SK-N-SH (cell line): Measurements from ENCODE around the gene NBDY. TPM values are rescaled to one million over a fixed set of nuclear protein-coding genes. Genes with fewer than 3 reads are reported as not detected.

ENCODE experiments used
- CTCF ChIA-PET: fragments of 300-600, 350-600 bp; formaldehyde crosslinking; extraction: SDS; loops from one replicate; lab custom pipeline; 2021; lab: Yijun Ruan, JAX
- POLR2A ChIA-PET: fragments of 350-600 bp; sonication (Branson Sonifier 250); formaldehyde crosslinking; extraction: SDS; loops from one replicate; lab custom pipeline; 2020; ENCODE audit warnings: antibody characterized with exemption, inconsistent platforms; lab: Yijun Ruan, JAX
- DNase-seq: peaks from one replicate; pipeline ENCODE4 v3.0.0; 2012
- H2AFZ ChIP-seq: fragments of 200-600 bp; sonication (generic); 2 replicates; pipeline ENCODE4 v1.8.1; 2016; ENCODE audit warnings: antibody characterized with exemption, mild to moderate bottlenecking, low read depth
- H3F3A ChIP-seq: fragments of 200-600 bp; sonication (generic); replicated peaks from 2 replicates; pipeline ENCODE3; 2016; ENCODE audit warnings: antibody characterized with exemption, mild to moderate bottlenecking; ENCODE audit not compliant: insufficient read depth
- H3K27ac ChIP-seq, 2 experiments: fragments of 200-500 bp in 1 of 2; fragments of 200-600 bp in 1 of 2; sonication (Bioruptor generic) in 1 of 2; sonication (generic), shearing (Covaris generic) in 1 of 2; 2 replicates each; pipeline versions ENCODE4 v1.5.1 to v1.6.1; 2014 to 2016; ENCODE audit warnings: low read depth in 2 of 2, inconsistent platforms in 1 of 2, low read length in 1 of 2, mild to moderate bottlenecking in 1 of 2, mixed read lengths in 1 of 2
- H3K27me3 ChIP-seq: fragments of 200-600 bp; sonication (generic), shearing (Covaris generic); 2 replicates; pipeline ENCODE4 v1.6.1; 2016; ENCODE audit warnings: mixed run types; ENCODE audit not compliant: insufficient read depth
- H3K36me3 ChIP-seq, 2 experiments: fragments of 200-500 bp in 1 of 2; fragments of 200-600 bp in 1 of 2; sonication (Bioruptor generic) in 1 of 2; sonication (generic) in 1 of 2; replicated peaks in 1 of 2; 2 replicates each; pipeline versions ENCODE3 to v1.5.1; 2014 to 2016; ENCODE audit warnings: low read length in 1 of 2, mild to moderate bottlenecking in 1 of 2; ENCODE audit not compliant: insufficient read depth in 2 of 2, control insufficient read depth in 1 of 2
- H3K4me1 ChIP-seq, 2 experiments: fragments of 200-500 bp in 1 of 2; fragments of 200-600 bp in 1 of 2; sonication (Bioruptor generic) in 1 of 2; sonication (generic), shearing (Covaris generic) in 1 of 2; 2 replicates each; pipeline versions ENCODE4 v1.5.1 to v1.6.1; 2014 to 2016; ENCODE audit warnings: low read depth in 1 of 2, low read length in 1 of 2, mixed run types in 1 of 2; ENCODE audit not compliant: insufficient read depth in 2 of 2, control insufficient read depth in 1 of 2
- H3K4me2 ChIP-seq: fragments of 200-600 bp; sonication (generic), shearing (Covaris generic); 2 replicates; pipeline ENCODE4 v1.6.1; 2017; ENCODE audit warnings: mixed run types
- H3K4me3 ChIP-seq, 2 experiments: fragments of 200-500 bp in 1 of 2; fragments of 200-600 bp in 1 of 2; sonication (Bioruptor generic) in 1 of 2; sonication (generic), shearing (Covaris generic) in 1 of 2; 2 replicates each; pipeline versions ENCODE4 v1.5.1 to v1.8.1; 2014 to 2016; ENCODE audit warnings: low read depth in 2 of 2, inconsistent platforms in 1 of 2, low read length in 1 of 2, mild to moderate bottlenecking in 1 of 2, mixed read lengths in 1 of 2, moderate library complexity in 1 of 2
- H3K79me2 ChIP-seq: fragments of 200-600 bp; sonication (generic); 2 replicates; pipeline ENCODE4 v1.8.1; 2017; ENCODE audit warnings: mild to moderate bottlenecking; ENCODE audit not compliant: insufficient read depth
- H3K9ac ChIP-seq: fragments of 200-600 bp; sonication (generic); 2 replicates; pipeline ENCODE4 v1.6.1; 2017; ENCODE audit warnings: mixed run types
- H3K9me2 ChIP-seq: fragments of 200-600 bp; sonication (generic); 2 replicates; pipeline ENCODE4 v1.6.1; 2017; ENCODE audit warnings: mixed run types
- H3K9me3 ChIP-seq: fragments of 200-600 bp; sonication (generic); 2 replicates; pipeline ENCODE4 v1.6.1; 2017; ENCODE audit warnings: mixed run types, mild to moderate bottlenecking, moderate library complexity
- H4K20me1 ChIP-seq: fragments of 200-600 bp; sonication (generic); 2 replicates; pipeline ENCODE4 v1.6.1; 2017; ENCODE audit warnings: mild to moderate bottlenecking, mixed run types; ENCODE audit not compliant: insufficient read depth
- CHD2 ChIP-seq: fragments of 150-350 bp; IDR thresholded peaks from 2 replicates; pipeline ENCODE4 v1.6.1; 2018; ENCODE audit warnings: low read length; ENCODE audit not compliant: partially characterized antibody
- ELF1 ChIP-seq: IDR thresholded peaks from 2 replicates; pipeline ENCODE4 v1.4.0; 2012
- EP300 ChIP-seq, 2 experiments: IDR thresholded peaks; 2 replicates each; pipeline versions ENCODE4 v1.4.0 to v1.6.1; 2012; ENCODE audit warnings: borderline replicate concordance in 1 of 2, low read depth in 1 of 2, low read length in 1 of 2
- EZH2phosphoT487 ChIP-seq: fragments of 200-600 bp; sonication (generic); IDR thresholded peaks from 2 replicates; pipeline ENCODE4 v1.6.1; 2017; ENCODE audit warnings: low read depth, mixed run types, mild to moderate bottlenecking, antibody characterized with exemption, moderate library complexity, borderline replicate concordance
- FOSL2 ChIP-seq: IDR thresholded peaks from 2 replicates; pipeline ENCODE4 v1.4.0; 2012; ENCODE audit warnings: low read depth, mild to moderate bottlenecking, moderate library complexity, borderline replicate concordance
- FOXJ3 ChIP-seq: sonication (generic); formaldehyde crosslinking; IDR thresholded peaks from 2 replicates; pipeline ENCODE4 v1.5.1; 2020; ENCODE audit warnings: mild to moderate bottlenecking, missing genetic modification reagents
- IRF3 ChIP-seq: fragments of 150-350 bp; IDR thresholded peaks from 2 replicates; pipeline ENCODE4 v1.6.1; 2016; ENCODE audit warnings: mild to moderate bottlenecking, low read depth, low read length
- MAX ChIP-seq: IDR thresholded peaks from 2 replicates; pipeline ENCODE4 v1.4.0; 2012; ENCODE audit warnings: low read depth
- NRF1 ChIP-seq: IDR thresholded peaks from 2 replicates; pipeline ENCODE4 v1.6.1; 2012; ENCODE audit warnings: low read depth, mild to moderate bottlenecking, low read length
- RCOR1 ChIP-seq: fragments of 150-350 bp; IDR thresholded peaks from 2 replicates; pipeline ENCODE4 v1.6.1; 2017; ENCODE audit warnings: antibody characterized with exemption, low read length
- TAF1 ChIP-seq: IDR thresholded peaks from 2 replicates; pipeline ENCODE4 v1.6.1; 2012; ENCODE audit warnings: low read depth, mild to moderate bottlenecking, low read length, moderate library complexity, borderline replicate concordance
- TCF12 ChIP-seq: IDR thresholded peaks from 2 replicates; pipeline ENCODE4 v1.4.0; 2012
- TEAD4 ChIP-seq: IDR thresholded peaks from 2 replicates; pipeline ENCODE4 v1.4.0; 2012; ENCODE audit warnings: mild to moderate bottlenecking, borderline replicate concordance; ENCODE audit not compliant: insufficient read depth
- USF2 ChIP-seq: fragments of 150-350 bp; IDR thresholded peaks from 2 replicates; pipeline ENCODE4 v1.6.1; 2017; ENCODE audit warnings: antibody characterized with exemption, low read length, low read depth, borderline replicate concordance
- WGBS: methylation state at CpG from one replicate; pipeline ENCODE4 v1.1.6; 2017; ENCODE audit warnings: low lambda C conversion rate; 5-methylcytosine and 5-hydroxymethylcytosine counted together
- polyA plus RNA-seq, 3 experiments: library from polyadenylated mRNA; depleted of rRNA; stranded (reverse); fragments of >200 nt; gene quantifications; 2 replicates each; pipeline ENCODE4 v1.2.3, GENCODE V29; 2012

The NBDY gene
- polyA plus RNA-seq, 1 of the 3 experiments (the other 2 are of a cell fraction), result 68.2 TPM

GRCh38 chrX:56764975-56765791 lies 36.1 kb downstream of the NBDY start:
- no peaks in the 10 kb centered on the region for H3K9me2 ChIP-seq
- H3K79me2 ChIP-seq, result no peaks in the 10 kb centered on the region
- H3K9ac ChIP-seq, result no peak overlapping the region
- ChIA-PET POLR2A (no interaction called here), CTCF (interaction anchor here (0.7 to 2.0 kb wide), 6 partner anchors 16 to 213 kb away, joined by 3 to 25 read pairs (median 6); no protein-coding TSS in a partner anchor)
- no peaks in the 10 kb centered on the region for H3K9me3 ChIP-seq
- H3K27ac ChIP-seq, result no peak overlapping the region; a peak in 1 of 4 replicates
- peak overlapping the region; percentile 72 for H3K4me2 ChIP-seq
- H3K27me3 ChIP-seq, result no peaks in the 10 kb centered on the region
- DNase-seq, result no peak
- peaks cover 8% of the 10 kb centered on the region for H3F3A ChIP-seq
- no peak overlapping the region for H3K4me3 ChIP-seq
- no peak overlapping the region for H2AFZ ChIP-seq
- H3K36me3 ChIP-seq, result peaks cover 0 to 3% of the 10 kb centered on the region in 2 experiments
- H4K20me1 ChIP-seq, result peaks cover 5% of the 10 kb centered on the region
- peaks cover 0 to 15% of the 10 kb centered on the region in 2 experiments; a peak in 1 of 4 replicates for H3K4me1 ChIP-seq
- TF ChIP-seq FOXJ3 (CRISPR knock-in tag) (no peak), MAX (no peak), IRF3 (no peak), ELF1 (no peak), TEAD4 (no peak), CHD2 (no peak), TAF1 (no peak), NRF1 (no peak), FOSL2 (no peak), EP300 (IDR thresholded peaks at IDR 0.05; ENCODE audit: borderline replicate concordance in 1 of 2, low read depth in 1 of 2, low read length in 1 of 2) (no peak), TCF12 (no peak), EZH2phosphoT487 (no peak), USF2 (no peak), RCOR1 (no peak)
- WGBS, result 94% methylated on average over 15 of the region's 15 CpGs
